HCT116 (cell line): ENCODE data around the gene DPF3. TPM values are rescaled to one million over a fixed set of nuclear protein-coding genes. Genes with fewer than 3 reads are reported as not detected.

Source experiments
- ATAC-seq: fragments of 200-7000 bp; cut with Tn5 transposase; 2 replicates; pipeline ENCODE4 v1.9.1; 2020; ENCODE audit warnings: mild to moderate bottlenecking, moderate library complexity
- BruUV-seq: library from RNA; stranded (reverse); fragments of 400-500 nt; replicated peaks from 2 replicates; lab custom pipeline; 2021; lab: Mats Ljungman, UMichigan
- CTCF ChIA-PET: fragments of 300-600 bp; sonication (Branson Sonifier 250); formaldehyde crosslinking; loops from one replicate; lab custom pipeline; 2021; ENCODE audit warnings: antibody characterized with exemption; lab: Charles Lee
- POLR2A ChIA-PET: fragments of 300-600, 350-600 bp; sonication (Branson Sonifier 250); formaldehyde crosslinking; loops from one replicate; lab custom pipeline; 2021; ENCODE audit warnings: antibody characterized with exemption; lab: Charles Lee
- RAD21 ChIA-PET, 2 experiments: fragments of 300-600 bp; sonication (Branson Sonifier 250); formaldehyde crosslinking; loops; one replicate each; lab custom pipeline; 2023; ENCODE audit warnings: low total read pairs in 2 of 2; ENCODE audit not compliant: uncharacterized antibody in 2 of 2, unreplicated experiment in 2 of 2, low non-redundant PET in 1 of 2; lab: Charles Lee
- DNase-seq: peaks from one replicate; pipeline ENCODE4 v3.0.0-alpha.2; 2010; ENCODE audit warnings: low read depth, low spot score
- H2AFZ ChIP-seq: fragments of 200-600 bp; shearing (Covaris generic), sonication (generic); 2 replicates; pipeline ENCODE4 v1.6.1; 2017; ENCODE audit warnings: low read depth, mixed run types, mixed read lengths, antibody characterized with exemption, low read length; ENCODE audit not compliant: poor library complexity, severe bottlenecking
- H3K27ac ChIP-seq: 2 replicates; pipeline ENCODE4 v1.5.1; 2012; ENCODE audit warnings: low read depth, low read length
- H3K27me3 ChIP-seq: fragments of 200-600 bp; sonication (generic); 2 replicates; pipeline ENCODE4 v1.6.1; 2016; ENCODE audit warnings: mixed run types, low read length, mixed read lengths; ENCODE audit not compliant: insufficient read depth
- H3K36me3 ChIP-seq, 2 experiments: fragments of 200-500 bp in 1 of 2; fragments of 200-600 bp in 1 of 2; sonication (Bioruptor generic) in 1 of 2; sonication (generic) in 1 of 2; 2 replicates each; pipeline versions ENCODE4 v1.5.1 to v1.6.1; 2014 to 2016; ENCODE audit warnings: low read length in 2 of 2, inconsistent platforms in 1 of 2, mixed read lengths in 1 of 2, mixed run types in 1 of 2; ENCODE audit not compliant: insufficient read depth in 2 of 2, control insufficient read depth in 1 of 2
- H3K4me1 ChIP-seq, 2 experiments: fragments of 200-600 bp in 1 of 2; sonication (generic) in 1 of 2; 2 replicates each; pipeline versions ENCODE4 v1.5.1 to v1.6.1; 2012 to 2017; ENCODE audit warnings: low read length in 2 of 2, inconsistent platforms in 1 of 2, mild to moderate bottlenecking in 1 of 2, mixed read lengths in 1 of 2, mixed run types in 1 of 2, moderate library complexity in 1 of 2; ENCODE audit not compliant: insufficient read depth in 2 of 2, control insufficient read depth in 1 of 2
- H3K4me2 ChIP-seq: fragments of 200-600 bp; sonication (generic); 2 replicates; pipeline ENCODE4 v1.6.1; 2017; ENCODE audit warnings: mixed run types, low read length, mixed read lengths
- H3K4me3 ChIP-seq, 2 experiments: fragments of 200-600 bp in 1 of 2; sonication (generic) in 1 of 2; replicated peaks in 1 of 2; 2 replicates each; pipeline ENCODE4 v1.5.1; 2011 to 2016; ENCODE audit warnings: low read length in 2 of 2, control low read depth in 1 of 2, low read depth in 1 of 2, mild to moderate bottlenecking in 1 of 2, mixed read lengths in 1 of 2, mixed run types in 1 of 2
- H3K79me2 ChIP-seq: fragments of 200-600 bp; sonication (generic); 2 replicates; pipeline ENCODE4 v1.6.1; 2017; ENCODE audit warnings: mild to moderate bottlenecking, mixed run types, low read length, moderate library complexity, mixed read lengths; ENCODE audit not compliant: insufficient read depth
- H3K9ac ChIP-seq: fragments of 200-600 bp; sonication (generic); 2 replicates; pipeline ENCODE4 v1.6.1; 2016; ENCODE audit warnings: low read length, mixed read lengths
- H3K9me2 ChIP-seq: fragments of 200-600 bp; sonication (generic), shearing (Covaris generic); 2 replicates; pipeline ENCODE4 v1.6.1; 2017; ENCODE audit warnings: mixed run types, mild to moderate bottlenecking, moderate library complexity; ENCODE audit not compliant: insufficient read depth
- H3K9me3 ChIP-seq, 2 experiments: fragments of 200-500 bp in 1 of 2; fragments of 200-600 bp in 1 of 2; sonication (Bioruptor generic) in 1 of 2; sonication (generic) in 1 of 2; 2 replicates each; pipeline ENCODE4 v1.6.1; 2014 to 2017; ENCODE audit warnings: low read length in 2 of 2, mixed read lengths in 2 of 2, inconsistent platforms in 1 of 2, low read depth in 1 of 2, mild to moderate bottlenecking in 1 of 2, mixed run types in 1 of 2, moderate library complexity in 1 of 2; ENCODE audit not compliant: control insufficient read depth in 1 of 2, insufficient read depth in 1 of 2
- H4K20me1 ChIP-seq: fragments of 200-600 bp; sonication (generic), shearing (Covaris generic); 2 replicates; pipeline ENCODE4 v1.6.1; 2017; ENCODE audit warnings: mixed run types, mild to moderate bottlenecking, moderate library complexity; ENCODE audit not compliant: insufficient read depth
- ATF3 ChIP-seq: IDR thresholded peaks from 2 replicates; pipeline ENCODE4 v1.6.1; 2012
- CBX3 ChIP-seq: IDR thresholded peaks from 2 replicates; pipeline ENCODE4 v1.6.1; 2012; ENCODE audit warnings: low read depth
- CTCF ChIP-seq, 3 experiments: fragments of 200-600 bp in 1 of 3; sonication (generic) in 1 of 3; IDR thresholded peaks in 2 of 3; conservative IDR thresholded peaks in 1 of 3; 2 replicates each; pipeline ENCODE4 v1.5.1; 2012 to 2017; ENCODE audit warnings: low read depth in 2 of 3, low read length in 2 of 3, antibody characterized with exemption in 1 of 3, borderline replicate concordance in 1 of 3, control low read depth in 1 of 3, mild to moderate bottlenecking in 1 of 3, mixed read lengths in 1 of 3, mixed run types in 1 of 3, moderate library complexity in 1 of 3; ENCODE audit not compliant: insufficient read depth in 1 of 3
- EGR1 ChIP-seq: IDR thresholded peaks from 2 replicates; pipeline ENCODE4 v1.6.1; 2012; ENCODE audit warnings: low read depth
- ELF1 ChIP-seq: IDR thresholded peaks from 2 replicates; pipeline ENCODE4 v1.6.1; 2012; ENCODE audit warnings: low read depth, borderline replicate concordance
- MAX ChIP-seq: IDR thresholded peaks from 2 replicates; pipeline ENCODE4 v1.6.1; 2012
- POLR2A ChIP-seq: IDR thresholded peaks from 2 replicates; pipeline ENCODE4 v1.7.0; 2011; ENCODE audit warnings: borderline replicate concordance; ENCODE audit not compliant: insufficient read depth, insufficient read length; ENCODE audit errors: extremely low read depth
- POLR2AphosphoS5 ChIP-seq: IDR thresholded peaks from 2 replicates; pipeline ENCODE4 v1.6.1; 2011; ENCODE audit warnings: mild to moderate bottlenecking, low read depth, low read length, moderate library complexity
- REST ChIP-seq: IDR thresholded peaks from 2 replicates; pipeline ENCODE4 v1.6.1; 2012; ENCODE audit warnings: low read depth
- ZNF274 ChIP-seq: fragments of 200-500 bp; sonication (Bioruptor generic); IDR thresholded peaks from 2 replicates; pipeline ENCODE4 v1.6.1; 2014; ENCODE audit warnings: mild to moderate bottlenecking, low read depth, low read length, inconsistent platforms
- intact Hi-C: fragments of 100-400 bp; cut with micrococcal nuclease; formaldehyde crosslinking; loops from 2 replicates; pipeline ENCODE4 v1.10.0; 2022
- total RNA-seq: library from RNA; stranded (reverse); gene quantifications from one replicate; pipeline ENCODE4 v1.2.1, GENCODE V29; 2021; ENCODE audit not compliant: unreplicated experiment
- TF ChIP-seq, protein P1 (sequence below): IDR thresholded peaks from 2 replicates; pipeline ENCODE4 v1.6.1; 2011; ENCODE audit warnings: mild to moderate bottlenecking, low read length, moderate library complexity; ENCODE audit not compliant: insufficient replicate concordance; ENCODE audit errors: extremely low read depth

Gene DPF3
- total RNA-seq, 1 experiment from 2014 or later, result 0.27 TPM

DNA sequence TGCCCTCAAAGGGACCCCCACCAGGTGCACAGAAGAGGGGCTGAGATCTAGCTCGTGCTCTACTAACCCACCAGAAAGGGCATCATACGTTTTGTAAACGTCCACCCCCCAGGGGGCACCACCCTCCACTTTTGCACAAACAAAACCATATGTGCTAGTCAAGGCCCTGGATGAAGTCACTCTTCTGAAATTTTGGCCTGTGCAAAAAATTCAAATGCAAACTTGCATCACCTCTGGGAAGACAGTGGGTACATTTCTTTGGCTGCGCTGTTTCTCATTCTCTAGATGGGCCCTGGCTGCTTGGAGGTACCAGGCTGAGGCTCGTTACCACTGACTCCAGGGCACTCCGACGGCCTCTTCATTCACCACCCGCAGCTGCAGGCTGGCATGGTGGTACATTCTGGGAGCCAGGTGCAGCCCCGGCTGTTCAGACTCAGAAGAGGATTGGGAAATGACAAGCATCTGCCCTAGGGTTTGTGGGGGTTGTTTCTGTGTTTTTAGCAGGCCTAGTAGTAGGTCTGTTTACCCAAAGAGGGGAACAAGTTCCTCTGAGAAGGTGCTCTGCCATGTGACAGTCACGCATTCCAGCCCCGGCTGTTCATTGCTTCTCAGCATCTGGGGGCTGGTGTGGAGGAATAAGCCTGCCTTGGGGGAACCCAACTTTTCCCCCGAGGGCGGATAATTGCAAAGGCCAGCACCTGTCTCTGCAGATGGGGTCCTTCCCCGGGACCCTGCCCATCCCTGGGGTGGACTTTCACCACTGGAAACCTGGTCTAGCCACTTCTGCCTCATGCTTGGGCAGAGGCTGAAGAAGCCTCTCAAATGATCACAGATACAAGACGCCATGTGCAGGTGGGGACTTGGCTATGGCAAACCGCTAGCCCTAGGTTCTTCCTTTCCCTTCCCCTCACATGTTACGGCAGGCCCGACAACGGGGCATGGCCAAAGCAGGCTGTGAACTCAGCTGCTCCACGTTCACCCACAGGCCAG is 147.6 kb downstream of the DPF3 start:
- no peak for DNase-seq
- H3K27me3 ChIP-seq, result no peaks in the 10 kb centered on the region
- H3K9me2 ChIP-seq, result no peaks in the 10 kb centered on the region
- no peaks in the 10 kb centered on the region for H4K20me1 ChIP-seq
- no peak overlapping the region for H3K27ac ChIP-seq
- H3K4me3 ChIP-seq, result no peak overlapping the region
- no peaks in the 10 kb centered on the region for H3K36me3 ChIP-seq
- ChIA-PET POLR2A (no interaction called here), CTCF (no interaction called here), RAD21 (no interaction called here)
- peaks cover 2 to 8% of the 10 kb centered on the region in 2 experiments; a peak in 2 of 4 replicates for H3K4me1 ChIP-seq
- H3K4me2 ChIP-seq, result 0 out of 2 replicates have a peak overlapping the region, but pooled peaks have one; percentile 7
- H2AFZ ChIP-seq, result no peak overlapping the region
- TF ChIP-seq, protein P1, sequence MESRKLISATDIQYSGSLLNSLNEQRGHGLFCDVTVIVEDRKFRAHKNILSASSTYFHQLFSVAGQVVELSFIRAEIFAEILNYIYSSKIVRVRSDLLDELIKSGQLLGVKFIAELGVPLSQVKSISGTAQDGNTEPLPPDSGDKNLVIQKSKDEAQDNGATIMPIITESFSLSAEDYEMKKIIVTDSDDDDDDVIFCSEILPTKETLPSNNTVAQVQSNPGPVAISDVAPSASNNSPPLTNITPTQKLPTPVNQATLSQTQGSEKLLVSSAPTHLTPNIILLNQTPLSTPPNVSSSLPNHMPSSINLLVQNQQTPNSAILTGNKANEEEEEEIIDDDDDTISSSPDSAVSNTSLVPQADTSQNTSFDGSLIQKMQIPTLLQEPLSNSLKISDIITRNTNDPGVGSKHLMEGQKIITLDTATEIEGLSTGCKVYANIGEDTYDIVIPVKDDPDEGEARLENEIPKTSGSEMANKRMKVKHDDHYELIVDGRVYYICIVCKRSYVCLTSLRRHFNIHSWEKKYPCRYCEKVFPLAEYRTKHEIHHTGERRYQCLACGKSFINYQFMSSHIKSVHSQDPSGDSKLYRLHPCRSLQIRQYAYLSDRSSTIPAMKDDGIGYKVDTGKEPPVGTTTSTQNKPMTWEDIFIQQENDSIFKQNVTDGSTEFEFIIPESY, result no peak
- no peak for TF ChIP-seq ZNF274
- TF ChIP-seq REST, result no peak
- TF ChIP-seq MAX, result no peak
- TF ChIP-seq EGR1, result no peak
- no peak for TF ChIP-seq CBX3
- TF ChIP-seq POLR2A, result no peak
- TF ChIP-seq CTCF (IDR thresholded peaks at IDR 0.05 in 2 of 3, conservative IDR thresholded peaks at IDR 0.05 in 1 of 3; ENCODE audit: borderline replicate concordance in 1 of 3, insufficient read depth in 1 of 3, low read depth in 2 of 3, low read length in 2 of 3), result no peak
- TF ChIP-seq ELF1, result no peak
- TF ChIP-seq POLR2AphosphoS5, result no peak
- no peak for TF ChIP-seq ATF3
- H3K9me3 ChIP-seq, result no peaks in the 10 kb centered on the region
- no peaks in the 10 kb centered on the region for H3K79me2 ChIP-seq
- H3K9ac ChIP-seq, result no peak overlapping the region
- ATAC-seq, result peak; percentile 22; the same call in 1 of the 2 replicates
- intact Hi-C loops, result no loop called here
- BruUV-seq, result no TSS peak
